Measurements from ENCODE around the gene CHN1.

GRCh38 chr2:174784909-174785308, 220.3 kb downstream of the CHN1 start:
- no peak for TF ChIP-seq CTCF (IDR thresholded peaks at IDR 0.05; ENCODE audit: low read depth, low read length, poor library complexity, severe bottlenecking)
- no peak for TF ChIP-seq EZH2phosphoT487 (IDR thresholded peaks at IDR 0.05; ENCODE audit: borderline replicate concordance, low read length)
